ENCODE results near the gene SKIC3. TPM values are rescaled to one million over a fixed set of nuclear protein-coding genes. Genes with fewer than 3 reads are reported as not detected.

SKIC3 gene
- total RNA-seq, 2 donors from 2014 or later, result 44.9 to 73.9 TPM

DNA sequence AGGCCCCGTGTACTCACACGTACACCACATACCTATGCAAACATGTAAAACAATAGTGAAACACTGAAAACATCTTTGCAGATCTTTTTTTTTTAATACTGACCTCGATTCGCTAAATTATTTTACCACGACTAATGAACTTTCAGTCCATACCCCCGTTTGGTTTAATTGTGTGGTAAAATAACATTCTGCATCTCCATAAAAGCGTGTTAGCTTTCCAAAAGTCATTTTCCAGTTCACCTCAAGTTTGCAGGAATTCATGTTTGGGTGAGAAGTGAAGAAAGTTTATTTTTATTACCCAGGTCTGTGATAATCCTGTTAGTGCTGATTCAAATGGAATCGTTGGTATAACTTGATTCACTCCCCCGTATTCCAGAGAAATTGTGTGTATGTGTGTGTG lies 776 bp upstream of the SKIC3 start:
- intact Hi-C loops (cut with DNase I), result loop anchor here (2.0 to 10.0 kb wide), 2 partner anchors 91 to 289 kb away; partner anchors contain the start of gene RFESD
- DNase-seq (ENCODE audit: low spot score), result no peak
- Histone ChIP-seq H3K27me3 (replicated peaks; ENCODE audit: insufficient read depth) (no peaks in the 10 kb centered on the region), H3K9me3 (no peaks in the 10 kb centered on the region), H3K36me3 (no peaks in the 10 kb centered on the region), H3K4me1 (replicated peaks) (no peaks in the 10 kb centered on the region), H3K4me3 (peak overlapping the region; percentile 76 to 84), H3K27ac (peak overlapping the region; percentile 92 to 94)
- WGBS, result 1% methylated on average over 9 of the region's 9 CpGs
- TF ChIP-seq, protein P1, sequence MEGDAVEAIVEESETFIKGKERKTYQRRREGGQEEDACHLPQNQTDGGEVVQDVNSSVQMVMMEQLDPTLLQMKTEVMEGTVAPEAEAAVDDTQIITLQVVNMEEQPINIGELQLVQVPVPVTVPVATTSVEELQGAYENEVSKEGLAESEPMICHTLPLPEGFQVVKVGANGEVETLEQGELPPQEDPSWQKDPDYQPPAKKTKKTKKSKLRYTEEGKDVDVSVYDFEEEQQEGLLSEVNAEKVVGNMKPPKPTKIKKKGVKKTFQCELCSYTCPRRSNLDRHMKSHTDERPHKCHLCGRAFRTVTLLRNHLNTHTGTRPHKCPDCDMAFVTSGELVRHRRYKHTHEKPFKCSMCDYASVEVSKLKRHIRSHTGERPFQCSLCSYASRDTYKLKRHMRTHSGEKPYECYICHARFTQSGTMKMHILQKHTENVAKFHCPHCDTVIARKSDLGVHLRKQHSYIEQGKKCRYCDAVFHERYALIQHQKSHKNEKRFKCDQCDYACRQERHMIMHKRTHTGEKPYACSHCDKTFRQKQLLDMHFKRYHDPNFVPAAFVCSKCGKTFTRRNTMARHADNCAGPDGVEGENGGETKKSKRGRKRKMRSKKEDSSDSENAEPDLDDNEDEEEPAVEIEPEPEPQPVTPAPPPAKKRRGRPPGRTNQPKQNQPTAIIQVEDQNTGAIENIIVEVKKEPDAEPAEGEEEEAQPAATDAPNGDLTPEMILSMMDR (IDR thresholded peaks at IDR 0.05), result no peak
- TF ChIP-seq POLR2AphosphoS5 (IDR thresholded peaks at IDR 0.05) (no peak), POLR2A (IDR thresholded peaks at IDR 0.05) (no peak)

- no peaks in the 10 kb centered on the region for H3K4me1 ChIP-seq (replicated peaks)
- 0% methylated on average over 6 of the region's 6 CpGs for WGBS
- intact Hi-C loops (cut with DNase I), result loop anchor here (2.0 to 10.0 kb wide), 2 partner anchors 93 to 291 kb away; partner anchors contain the start of gene RFESD
Observed at GRCh38 chr5:95554331-95554646, 488 bp downstream of the SKIC3 start.

GRCh38 chr5:95549030-95549429 lies 5.7 kb downstream of the SKIC3 start:
- no peaks in the 10 kb centered on the region for H3K36me3 ChIP-seq
- H3K27ac ChIP-seq, result no peak overlapping the region
- H3K27me3 ChIP-seq (replicated peaks; ENCODE audit: insufficient read depth), result no peaks in the 10 kb centered on the region
- TF ChIP-seq, protein P1 (IDR thresholded peaks at IDR 0.05), result no peak
- TF ChIP-seq POLR2A (IDR thresholded peaks at IDR 0.05), result no peak
- TF ChIP-seq POLR2AphosphoS5 (IDR thresholded peaks at IDR 0.05), result no peak
- H3K4me3 ChIP-seq, result no peak overlapping the region
- intact Hi-C loops (cut with DNase I), result no loop called here
- no peaks in the 10 kb centered on the region for H3K9me3 ChIP-seq
- no peaks in the 10 kb centered on the region for H3K4me1 ChIP-seq (replicated peaks)
- no peak for DNase-seq (ENCODE audit: low spot score)

More at GRCh38 chr5:95554331-95554646, 488 bp downstream of the SKIC3 start:
- H3K4me3 ChIP-seq, result peak overlapping the region; percentile 76 to 84
- H3K9me3 ChIP-seq, result no peaks in the 10 kb centered on the region
- TF ChIP-seq POLR2AphosphoS5 (IDR thresholded peaks at IDR 0.05) (no peak), POLR2A (IDR thresholded peaks at IDR 0.05) (no peak)
- TF ChIP-seq, protein P1 (IDR thresholded peaks at IDR 0.05), result no peak
- H3K27ac ChIP-seq, result peak overlapping the region; percentile 92 to 94
- H3K27me3 ChIP-seq (replicated peaks; ENCODE audit: insufficient read depth), result no peaks in the 10 kb centered on the region
- no peak for DNase-seq (ENCODE audit: low spot score)
- no peaks in the 10 kb centered on the region for H3K36me3 ChIP-seq

DNA sequence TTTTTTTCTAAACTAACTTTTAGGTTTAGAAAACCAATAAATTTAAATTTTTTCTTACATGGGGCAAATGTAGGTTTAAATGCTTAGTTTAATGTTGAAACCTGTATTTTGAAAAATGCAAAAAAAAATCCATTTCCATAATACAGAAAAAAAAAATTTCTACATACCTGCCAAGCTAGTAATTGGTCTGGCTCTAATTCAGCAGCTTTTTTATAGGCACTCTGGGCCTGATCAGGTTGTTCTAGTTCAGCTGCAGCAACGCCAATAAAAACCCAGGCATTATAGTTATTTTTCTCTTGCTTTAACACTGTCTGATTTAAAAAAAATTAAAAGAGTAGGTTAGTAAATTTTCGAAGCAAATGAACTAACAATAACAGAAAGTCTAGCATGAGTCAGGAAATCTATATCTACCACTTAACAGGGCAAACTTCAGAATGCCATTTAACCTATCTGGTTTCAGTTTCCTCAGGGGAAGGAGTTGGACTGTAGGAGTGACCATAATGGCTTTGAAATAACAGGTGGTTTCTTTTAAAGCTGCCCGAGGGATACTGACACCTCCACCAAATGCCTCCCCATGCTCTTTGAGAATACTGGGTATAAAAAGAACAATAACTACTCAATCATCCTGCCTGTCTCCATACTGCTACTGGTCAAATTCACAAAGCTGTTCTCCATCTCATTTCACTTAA lies 11.6 kb downstream of the SKIC3 start:
- Histone ChIP-seq H3K4me1 (replicated peaks) (no peaks in the 10 kb centered on the region), H3K36me3 (no peaks in the 10 kb centered on the region), H3K4me3 (no peak overlapping the region), H3K9me3 (no peaks in the 10 kb centered on the region), H3K27me3 (replicated peaks; ENCODE audit: insufficient read depth) (no peaks in the 10 kb centered on the region), H3K27ac (peak overlapping the region; percentile 42 to 66)
- 12% methylated on average over 3 of the region's 3 CpGs for WGBS
- intact Hi-C loops (cut with DNase I), result no loop called here
- peak; percentile 15 for DNase-seq (ENCODE audit: low spot score)
- TF ChIP-seq POLR2AphosphoS5 (IDR thresholded peaks at IDR 0.05) (peak; percentile 58), POLR2A (IDR thresholded peaks at IDR 0.05) (no peak)

GRCh38 chr5:95537501-95537900 lies 17.3 kb downstream of the SKIC3 start:
- H3K9me3 ChIP-seq, result no peaks in the 10 kb centered on the region
- H3K4me3 ChIP-seq, result no peak overlapping the region
- intact Hi-C loops (cut with DNase I), result no loop called here
- DNase-seq (ENCODE audit: low spot score), result no peak
- H3K36me3 ChIP-seq, result no peaks in the 10 kb centered on the region
- 71% methylated on average over 2 of the region's 2 CpGs for WGBS
- H3K4me1 ChIP-seq (replicated peaks), result no peaks in the 10 kb centered on the region
- no peak overlapping the region for H3K27ac ChIP-seq
- no peaks in the 10 kb centered on the region for H3K27me3 ChIP-seq (replicated peaks; ENCODE audit: insufficient read depth)
- TF ChIP-seq POLR2A (IDR thresholded peaks at IDR 0.05), result no peak
- TF ChIP-seq, protein P1 (IDR thresholded peaks at IDR 0.05), result no peak
- no peak for TF ChIP-seq POLR2AphosphoS5 (IDR thresholded peaks at IDR 0.05)

Data from prostate gland (tissue), 2 donors.